GM12891 (cell line): ENCODE data around the gene SHCBP1L.
A peak's percentile ranks its signal among the peaks of the same experiment; 100 is the strongest.
"Not testable (repeated sequence)": the region's sequence is repeated elsewhere in the genome, so short reads cannot be mapped to it uniquely, and the experiment has no call there.

Experiments
- DNase-seq: peaks from one replicate; pipeline ENCODE4 v3.0.0; 2011; ENCODE audit warnings: low spot score; ENCODE audit not compliant: insufficient read length
- FAIRE-seq: peaks from 2 replicates; lab custom pipeline; 2011; peaks lifted over from hg19 to GRCh38; lab: Jason Lieb, UNC
- PAX5 ChIP-seq: IDR thresholded peaks from 2 replicates; pipeline ENCODE4 v1.6.1; 2011; ENCODE audit warnings: low read length, moderate library complexity, mild to moderate bottlenecking; ENCODE audit not compliant: insufficient read depth, severe bottlenecking
- POLR2A ChIP-seq: IDR thresholded peaks from 2 replicates; pipeline ENCODE4 v1.6.1; 2011; ENCODE audit warnings: low read depth, low read length, control low read depth
- POLR2AphosphoS5 ChIP-seq: IDR thresholded peaks from 2 replicates; pipeline ENCODE4 v1.6.1; 2011; ENCODE audit warnings: low read depth, low read length, control low read depth
- POU2F2 ChIP-seq: IDR thresholded peaks from 2 replicates; pipeline ENCODE4 v1.6.1; 2011; ENCODE audit warnings: low read depth, mild to moderate bottlenecking, control low read depth, low read length, moderate library complexity
- SPI1 ChIP-seq: IDR thresholded peaks from 2 replicates; pipeline ENCODE4 v1.6.1; 2011; ENCODE audit warnings: low read depth, low read length, control low read depth
- TAF1 ChIP-seq: IDR thresholded peaks from 2 replicates; pipeline ENCODE4 v1.6.1; 2011; ENCODE audit warnings: low read depth, low read length, control low read depth

SHCBP1L gene

DNA sequence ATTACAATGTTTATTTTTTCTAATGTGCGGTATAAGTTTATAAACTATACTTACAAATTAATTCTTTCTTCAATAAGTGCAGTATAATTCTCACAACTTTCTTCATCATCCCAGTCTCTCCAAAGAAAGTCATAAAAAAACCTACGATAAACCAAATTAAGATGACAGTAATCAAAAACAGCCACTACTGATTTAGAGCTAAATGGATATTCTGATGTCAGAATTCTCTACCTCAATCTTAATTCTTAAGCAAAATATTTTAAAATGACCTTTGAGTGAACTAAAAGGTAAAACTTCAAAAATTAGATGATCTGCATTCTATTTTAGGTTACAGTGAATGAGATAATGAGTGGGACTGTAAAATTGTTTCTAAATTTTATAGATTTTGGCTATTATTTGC lies 13.6 kb downstream of the SHCBP1L start:
- TF ChIP-seq POLR2A (no peak), POU2F2 (no peak), POLR2AphosphoS5 (no peak), SPI1 (no peak), PAX5 (no peak), TAF1 (no peak)
- DNase-seq (no peak), FAIRE-seq (no peak)

DNA sequence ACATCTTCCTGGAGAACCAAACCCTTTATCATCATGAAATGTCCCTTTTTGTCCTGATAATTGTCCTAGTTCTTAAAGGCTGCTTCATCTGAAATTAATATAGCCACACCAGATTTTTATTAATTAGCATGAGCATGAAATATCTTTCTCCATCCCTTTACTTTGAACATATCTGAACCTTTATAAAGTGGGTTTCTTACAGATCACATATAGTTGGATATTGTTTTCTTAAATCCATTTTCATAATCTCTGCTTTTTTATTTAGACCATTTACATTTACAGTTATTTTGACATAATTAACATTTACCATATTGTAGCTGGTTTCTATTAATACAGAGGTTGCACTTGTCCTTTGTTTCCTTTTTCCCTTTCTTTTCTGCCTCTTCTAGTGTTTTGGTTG lies 17.2 kb downstream of the SHCBP1L start:
- TF ChIP-seq SPI1 (no peak), POLR2AphosphoS5 (no peak), POU2F2 (no peak), PAX5 (no peak), TAF1 (no peak), POLR2A (no peak)
- DNase-seq (no peak), FAIRE-seq (no peak)

DNA sequence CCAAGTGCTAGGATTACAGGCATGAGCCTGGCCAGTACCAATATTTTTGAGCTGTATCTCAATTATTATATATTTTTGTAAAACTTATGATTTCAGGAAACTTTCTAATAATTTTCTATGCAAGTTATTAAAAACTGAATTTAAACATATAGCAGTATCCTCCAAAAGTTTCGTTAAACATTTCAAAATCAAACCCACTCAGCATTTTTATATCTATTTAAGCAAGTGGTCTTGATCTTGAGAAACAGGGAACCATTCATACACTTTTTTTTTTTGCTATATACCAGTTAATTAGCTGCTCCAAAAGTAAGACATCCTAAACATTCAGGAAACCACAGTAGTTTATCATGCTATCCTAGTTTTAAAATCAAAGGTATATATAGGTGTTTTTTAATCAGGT lies 22.0 kb downstream of the SHCBP1L start:
- DNase-seq (no peak), FAIRE-seq (no peak)
- TF ChIP-seq POU2F2 (no peak), POLR2A (no peak), POLR2AphosphoS5 (no peak), TAF1 (no peak), PAX5 (no peak), SPI1 (no peak)

GRCh38 chr1:182927693-182928433 lies 25.1 kb downstream of the SHCBP1L start:
- TF ChIP-seq SPI1 (peak; percentile 79), TAF1 (no peak)
- FAIRE-seq (no peak), DNase-seq (no peak)

DNA sequence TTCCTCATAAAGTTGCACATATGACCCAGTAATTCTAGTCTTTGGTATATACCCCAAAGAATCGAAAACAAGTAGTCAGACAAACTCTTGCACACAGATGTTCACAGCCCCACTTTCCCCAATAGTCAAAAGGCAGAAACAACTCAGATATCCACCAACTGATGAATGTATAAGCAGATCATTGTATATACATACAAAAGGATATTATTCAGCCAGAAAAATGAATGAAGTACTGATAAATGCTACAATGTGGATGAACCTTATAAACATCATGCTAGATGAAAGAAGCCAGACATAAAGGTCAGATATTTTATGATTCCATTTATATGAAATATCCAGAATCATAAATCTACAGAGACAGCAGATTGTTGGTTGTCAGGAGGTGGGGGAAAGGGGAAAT lies 27.3 kb downstream of the SHCBP1L start:
- DNase-seq (no peak), FAIRE-seq (no peak)
- TF ChIP-seq POLR2AphosphoS5 (no peak), TAF1 (no peak), POU2F2 (no peak), POLR2A (no peak), SPI1 (no peak), PAX5 (no peak)

DNA sequence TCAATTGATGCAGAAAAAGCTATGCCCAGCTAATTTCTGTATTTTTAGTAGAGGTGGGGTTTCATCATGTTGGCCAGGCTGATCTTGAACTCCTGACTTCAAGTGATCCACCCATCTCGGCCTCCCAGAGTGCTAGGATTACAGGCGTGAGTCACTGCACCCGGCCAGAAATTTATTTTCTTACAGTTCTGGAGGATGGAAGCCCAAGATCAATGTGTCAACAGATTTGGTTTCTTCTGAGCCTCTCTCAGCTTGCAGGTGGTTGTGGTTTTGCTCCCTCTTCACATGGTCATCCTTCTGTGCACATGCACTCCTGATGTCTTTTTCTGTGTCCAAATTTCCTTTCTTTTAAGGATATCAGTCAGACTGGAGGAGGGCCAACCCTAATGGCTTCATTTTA lies 35.6 kb downstream of the SHCBP1L start:
- no peak for FAIRE-seq
- TF ChIP-seq POU2F2 (no peak), SPI1 (no peak), POLR2AphosphoS5 (no peak), POLR2A (no peak), TAF1 (no peak), PAX5 (no peak)

GRCh38 chr1:182913401-182913800 lies 39.6 kb downstream of the SHCBP1L start:
- no peak for FAIRE-seq
- no peak for DNase-seq
- TF ChIP-seq SPI1 (no peak), TAF1 (no peak), POLR2A (no peak), PAX5 (no peak), POLR2AphosphoS5 (no peak), POU2F2 (no peak)

More for the DNA sequence above, 35.6 kb downstream of the SHCBP1L start:
- DNase-seq = no peak

- DNase-seq = no peak
- FAIRE-seq = no peak
- no peak for TF ChIP-seq PAX5
- no peak for TF ChIP-seq POLR2AphosphoS5
- TF ChIP-seq POU2F2 = no peak
- TF ChIP-seq SPI1 = no peak
- no peak for TF ChIP-seq POLR2A
- TF ChIP-seq TAF1 = no peak
These were observed 42.8 kb downstream of the SHCBP1L start for GRCh38 chr1:182910143-182910542.

DNA sequence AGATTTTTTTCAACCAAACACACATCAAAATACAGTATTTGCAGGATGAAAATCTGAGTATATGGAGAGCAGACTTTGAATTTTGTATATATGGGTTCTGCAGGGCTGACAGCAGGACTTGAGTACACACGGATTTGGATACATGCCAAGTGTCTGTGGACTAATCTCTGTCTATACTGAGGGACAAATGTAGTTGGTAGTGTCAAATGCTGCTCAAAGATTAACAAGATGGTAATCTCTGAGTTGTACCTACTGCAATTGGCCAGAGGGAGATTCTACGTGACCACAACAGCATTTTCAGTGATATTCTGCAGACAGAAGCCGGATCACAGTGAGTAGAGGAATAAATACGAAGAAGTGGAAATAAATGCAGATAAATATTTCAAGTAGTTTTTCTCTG lies 43.4 kb downstream of the SHCBP1L start:
- DNase-seq = no peak
- no peak for FAIRE-seq
- TF ChIP-seq TAF1 = no peak

DNA sequence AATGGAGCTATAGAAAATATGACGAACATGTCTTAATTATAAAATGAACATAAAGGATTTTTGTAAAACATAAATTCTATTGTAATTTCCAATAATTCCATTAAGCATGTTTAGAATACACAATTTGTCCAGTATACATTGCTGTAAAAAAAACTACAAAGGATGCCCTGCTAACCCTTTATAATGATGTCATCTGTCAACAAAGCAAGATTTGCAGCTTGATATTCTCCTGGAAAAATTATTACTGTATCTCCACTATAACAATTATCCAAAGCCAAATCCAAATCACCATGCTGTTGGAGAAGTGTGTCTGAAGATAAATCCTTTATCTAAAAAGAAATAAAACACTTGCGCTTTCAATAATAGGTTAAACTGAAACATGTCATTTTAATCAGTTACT lies 47.6 kb downstream of the SHCBP1L start:
- DNase-seq = no peak
- TF ChIP-seq SPI1 (no peak), TAF1 (no peak), PAX5 (no peak), POLR2A (no peak), POLR2AphosphoS5 (no peak), POU2F2 (no peak)
- FAIRE-seq = no peak

- not testable (repeated sequence) for DNase-seq, FAIRE-seq
These were observed 51.0 kb downstream of the SHCBP1L start for GRCh38 chr1:182901946-182902345.
